GM10266 (cell line): ENCODE measurements around the gene DNAH5.
"Not testable (repeated sequence)": the region's sequence is repeated elsewhere in the genome, so short reads cannot be mapped to it uniquely, and the experiment has no call there.

Experiments
- DNase-seq: peaks from one replicate; pipeline ENCODE4 v3.0.0; 2012; ENCODE audit errors: extremely low spot score
- TF ChIP-seq, protein P1 (sequence below): IDR thresholded peaks from 2 replicates; pipeline ENCODE4 v1.5.1; 2012; ENCODE audit warnings: mild to moderate bottlenecking, low read depth; ENCODE audit not compliant: control insufficient read depth, insufficient read depth; ENCODE audit errors: missing control alignments

Gene DNAH5

DNA sequence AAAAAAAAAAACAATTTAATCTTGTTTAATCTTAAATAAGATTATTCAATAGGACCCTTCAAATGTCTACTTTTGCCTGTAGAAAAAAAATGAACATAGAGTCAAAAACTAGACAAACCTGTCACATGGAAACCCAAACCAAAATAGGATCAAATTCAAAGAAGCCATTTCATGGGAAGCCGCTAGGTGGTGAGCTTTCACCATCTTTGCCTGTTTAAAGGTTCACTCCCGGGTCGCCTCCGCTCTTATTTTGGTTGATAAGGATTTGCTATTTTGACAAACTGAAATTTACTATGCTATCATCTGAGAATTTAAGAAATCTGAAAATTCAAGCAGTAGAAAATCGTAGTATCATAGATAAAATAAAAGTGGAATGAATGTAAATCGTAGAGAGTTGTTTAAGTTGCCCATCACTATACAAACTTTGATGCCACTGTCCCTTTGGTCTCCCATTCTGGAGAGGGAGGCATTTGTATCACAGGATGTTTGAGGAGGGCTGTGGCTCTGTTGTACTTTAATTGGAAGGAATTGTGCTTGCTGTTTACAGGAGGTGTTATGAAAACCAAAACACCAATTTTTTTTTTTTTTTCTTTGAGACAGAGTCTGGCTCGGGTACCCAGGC lies 43.5 kb upstream of the DNAH5 start:
- DNase-seq, result peak; percentile 54
- TF ChIP-seq, protein P1, sequence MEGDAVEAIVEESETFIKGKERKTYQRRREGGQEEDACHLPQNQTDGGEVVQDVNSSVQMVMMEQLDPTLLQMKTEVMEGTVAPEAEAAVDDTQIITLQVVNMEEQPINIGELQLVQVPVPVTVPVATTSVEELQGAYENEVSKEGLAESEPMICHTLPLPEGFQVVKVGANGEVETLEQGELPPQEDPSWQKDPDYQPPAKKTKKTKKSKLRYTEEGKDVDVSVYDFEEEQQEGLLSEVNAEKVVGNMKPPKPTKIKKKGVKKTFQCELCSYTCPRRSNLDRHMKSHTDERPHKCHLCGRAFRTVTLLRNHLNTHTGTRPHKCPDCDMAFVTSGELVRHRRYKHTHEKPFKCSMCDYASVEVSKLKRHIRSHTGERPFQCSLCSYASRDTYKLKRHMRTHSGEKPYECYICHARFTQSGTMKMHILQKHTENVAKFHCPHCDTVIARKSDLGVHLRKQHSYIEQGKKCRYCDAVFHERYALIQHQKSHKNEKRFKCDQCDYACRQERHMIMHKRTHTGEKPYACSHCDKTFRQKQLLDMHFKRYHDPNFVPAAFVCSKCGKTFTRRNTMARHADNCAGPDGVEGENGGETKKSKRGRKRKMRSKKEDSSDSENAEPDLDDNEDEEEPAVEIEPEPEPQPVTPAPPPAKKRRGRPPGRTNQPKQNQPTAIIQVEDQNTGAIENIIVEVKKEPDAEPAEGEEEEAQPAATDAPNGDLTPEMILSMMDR, result peak; percentile 72

DNA sequence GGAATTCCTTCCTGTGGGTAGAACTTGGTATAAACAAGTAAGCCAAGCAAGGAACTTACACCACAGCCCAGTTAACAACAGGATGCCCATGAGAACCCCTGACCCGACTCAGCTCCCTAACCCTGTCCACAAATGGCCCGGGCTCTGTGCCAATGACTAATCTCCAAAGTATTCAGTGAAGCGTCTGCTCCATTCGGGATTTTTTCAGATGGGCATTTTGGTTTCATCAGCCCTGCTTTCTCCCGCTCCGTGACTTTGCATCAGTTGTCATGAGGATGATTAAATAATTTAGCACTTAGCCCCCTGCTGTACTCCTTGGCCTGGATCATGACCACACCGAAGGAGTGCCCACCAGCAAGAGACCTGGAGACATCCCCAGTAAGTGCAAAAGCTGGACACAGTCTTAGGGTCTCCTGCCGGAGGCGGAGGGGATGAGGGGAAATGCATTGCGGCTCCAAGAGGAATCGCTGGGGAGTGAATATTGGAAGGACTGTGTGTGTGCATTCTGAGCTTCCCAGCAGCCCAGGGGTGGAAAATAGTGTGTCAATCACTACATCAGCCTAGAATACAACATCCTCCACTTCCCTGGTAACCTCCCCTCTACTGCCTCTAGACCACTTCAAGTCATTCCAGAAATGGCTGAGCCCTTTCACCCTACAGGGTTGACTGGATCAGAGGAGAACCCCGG lies 41.4 kb upstream of the DNAH5 start:
- TF ChIP-seq, protein P1, result no peak
- DNase-seq, result no peak

DNA sequence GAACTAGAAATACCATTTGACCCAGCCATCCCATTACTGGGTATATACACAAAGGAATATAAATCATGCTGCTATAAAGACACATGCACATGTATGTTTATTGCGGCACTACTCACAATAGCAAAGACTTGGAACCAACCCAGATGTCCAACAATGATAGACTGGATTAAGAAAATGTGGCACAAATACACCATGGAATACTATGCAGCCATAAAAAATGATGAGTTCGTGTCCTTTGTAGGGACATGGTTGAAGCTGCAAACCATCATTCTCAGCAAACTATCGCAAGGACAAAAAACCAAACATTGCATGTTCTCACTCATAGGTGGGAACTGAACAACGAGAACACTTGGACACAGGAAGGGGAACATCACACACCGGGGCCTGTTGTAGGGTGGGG lies 40.4 kb upstream of the DNAH5 start:
- DNase-seq, result not testable (repeated sequence)

DNA sequence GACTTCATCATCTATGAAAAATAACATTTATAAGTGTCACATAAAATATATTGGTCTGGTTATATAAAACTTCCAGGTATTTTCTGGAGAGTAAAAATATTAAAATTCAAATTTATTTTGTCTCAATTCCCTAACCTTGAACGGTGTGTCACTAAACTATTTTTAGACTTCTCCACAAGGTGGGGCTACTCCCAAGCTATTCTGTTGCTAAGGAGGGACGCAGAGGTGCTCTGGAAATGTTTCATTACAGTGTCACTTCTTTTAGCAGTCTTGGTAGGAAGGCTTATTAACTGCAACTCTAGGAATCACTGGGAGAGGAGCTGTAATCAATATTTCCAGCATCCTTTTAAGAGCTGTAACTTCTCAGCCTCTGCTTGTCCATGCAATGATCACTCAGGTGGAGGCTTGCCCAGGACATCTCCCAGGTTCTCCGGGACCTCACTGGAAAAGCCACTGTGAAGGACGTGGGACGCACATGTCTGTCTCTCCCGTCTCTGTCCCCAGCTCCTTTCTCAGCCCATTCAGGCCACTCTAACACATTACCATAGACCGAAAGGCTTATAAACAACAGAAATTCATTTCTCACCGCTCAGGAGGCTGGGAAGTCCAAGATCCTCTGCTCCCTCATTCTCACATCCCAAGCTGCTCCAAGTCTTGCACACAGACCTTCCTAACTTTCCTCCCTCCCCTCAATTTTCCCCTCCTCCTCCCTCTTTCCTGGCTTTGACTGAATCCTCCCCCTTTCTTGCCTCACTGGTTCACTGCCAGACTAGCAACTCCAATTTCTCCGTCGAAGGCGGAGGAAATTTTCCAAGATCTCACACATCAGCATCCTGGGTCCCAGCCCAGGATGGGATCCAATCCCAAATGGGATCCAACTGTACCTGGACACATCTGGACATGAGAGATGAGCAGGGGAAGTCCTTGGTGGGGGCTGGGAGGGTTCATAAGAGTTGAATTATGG lies 32.7 kb upstream of the DNAH5 start:
- TF ChIP-seq, protein P1, result peak; percentile 14
- DNase-seq, result no peak

DNA sequence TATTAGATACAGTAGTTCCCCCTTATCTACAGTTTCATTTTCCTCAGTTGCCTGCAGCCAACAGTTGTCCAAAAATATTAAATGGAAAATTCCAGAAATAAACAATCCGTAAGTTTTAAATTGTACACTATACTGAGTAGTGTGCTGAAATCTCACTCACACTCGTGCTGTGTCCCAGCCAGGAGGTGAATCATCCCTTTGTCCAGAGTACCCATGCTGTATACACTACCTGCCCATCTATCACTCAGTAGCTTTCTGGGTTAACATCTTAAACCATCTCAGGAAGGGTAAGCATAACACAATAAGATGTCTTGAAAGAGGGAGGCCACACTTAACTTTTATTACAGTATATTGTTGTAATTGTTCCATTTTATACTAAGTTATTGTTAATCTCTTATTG lies 31.7 kb upstream of the DNAH5 start:
- TF ChIP-seq, protein P1, result no peak
- DNase-seq, result no peak

DNA sequence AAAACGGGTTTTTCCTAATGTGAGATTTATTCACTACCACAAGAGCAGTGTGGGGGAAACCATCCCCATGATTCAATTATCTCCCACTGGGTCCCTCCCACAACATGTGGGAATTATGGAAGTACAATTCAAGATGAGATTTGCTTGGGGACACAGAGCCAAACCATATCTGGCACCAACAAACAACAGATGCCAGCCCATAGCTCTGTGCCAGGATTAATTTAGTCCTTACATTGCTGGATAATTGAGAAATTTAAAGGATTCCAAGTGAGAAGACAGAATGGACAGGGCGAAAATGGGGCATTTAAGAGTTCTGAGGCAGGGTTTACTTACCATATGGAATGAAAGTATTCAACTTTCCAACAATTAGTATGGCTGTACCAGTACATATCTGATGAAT lies 30.8 kb upstream of the DNAH5 start:
- no peak for DNase-seq
- TF ChIP-seq, protein P1, result no peak

DNA sequence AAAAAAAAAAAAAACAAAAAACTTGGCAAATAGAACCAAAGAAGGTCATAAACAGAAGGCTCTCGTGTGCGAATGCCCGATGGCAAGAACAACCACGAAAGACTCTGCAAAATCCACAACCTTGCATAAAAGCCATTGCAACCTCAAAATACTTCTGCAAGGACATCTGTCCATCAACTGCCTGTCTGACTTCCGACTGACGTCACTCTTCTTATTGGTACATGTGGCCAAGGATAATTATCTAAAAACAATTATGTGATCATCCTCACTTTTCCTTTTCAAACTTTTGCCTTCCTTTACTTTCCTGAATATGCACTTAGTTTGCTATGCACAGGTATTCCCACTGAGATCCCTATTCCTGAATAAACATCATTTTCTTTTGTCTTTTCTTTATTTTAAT lies 29.2 kb upstream of the DNAH5 start:
- no peak for DNase-seq
- TF ChIP-seq, protein P1, result no peak
